GM12801 (cell line): Measurements from ENCODE around the gene TDRD7.

Experiments
- CTCF ChIP-seq: IDR thresholded peaks from one replicate; pipeline ENCODE4 v1.5.1; 2011; ENCODE audit warnings: control low read depth; ENCODE audit not compliant: insufficient read length; ENCODE audit errors: extremely low read depth

Gene TDRD7

GRCh38 chr9:97511655-97512427, 99.9 kb downstream of the TDRD7 start:
- no peak for TF ChIP-seq CTCF

DNA sequence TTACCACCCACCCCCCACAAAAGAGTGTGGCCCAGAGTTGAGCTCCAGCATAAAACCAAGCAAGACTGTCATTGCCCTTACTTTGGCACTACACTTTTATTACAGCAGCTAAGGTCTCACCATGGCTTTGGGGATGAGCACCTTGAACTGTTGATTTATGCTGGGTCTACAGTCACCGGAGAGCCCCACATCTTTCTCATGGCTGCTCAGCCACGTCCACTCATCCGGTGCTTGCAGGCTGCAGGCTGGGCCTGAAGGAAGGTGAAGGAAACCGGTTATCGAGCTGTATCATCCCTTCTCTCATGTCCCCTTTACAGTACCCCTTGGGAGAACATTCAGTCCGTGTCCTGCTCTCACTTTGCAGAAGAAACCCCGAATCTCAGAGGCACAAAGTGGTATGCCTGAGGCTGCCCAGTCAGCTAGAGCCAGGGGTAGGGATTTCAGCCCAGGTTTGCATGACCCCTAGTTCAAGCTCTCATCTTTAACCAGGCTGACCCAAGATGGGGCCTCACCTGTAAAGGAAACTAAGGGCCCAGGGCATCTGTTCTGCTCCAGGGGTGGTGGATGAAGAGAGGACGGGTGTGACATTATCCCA, 101.2 kb downstream of the TDRD7 start:
- no peak for TF ChIP-seq CTCF

DNA sequence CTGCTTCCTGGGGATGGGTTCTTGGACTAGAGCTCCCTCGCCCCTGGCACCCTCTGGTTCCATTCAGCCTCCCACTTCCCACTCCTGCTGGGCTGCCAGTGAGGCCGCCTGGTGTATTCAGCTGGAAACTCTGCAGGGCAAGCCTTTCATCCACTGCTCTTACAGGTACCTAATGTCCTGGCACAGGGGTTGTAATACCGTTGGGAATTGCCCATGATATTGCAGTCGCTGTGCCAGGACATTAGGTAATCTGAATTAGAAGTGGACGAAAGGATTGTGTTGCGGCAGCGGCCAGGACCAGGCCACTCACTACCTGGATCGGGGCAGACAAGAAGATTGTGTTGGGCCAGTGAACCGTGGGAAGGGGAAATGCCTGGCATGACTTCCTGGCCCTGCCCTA, 102.6 kb downstream of the TDRD7 start:
- no peak for TF ChIP-seq CTCF

DNA sequence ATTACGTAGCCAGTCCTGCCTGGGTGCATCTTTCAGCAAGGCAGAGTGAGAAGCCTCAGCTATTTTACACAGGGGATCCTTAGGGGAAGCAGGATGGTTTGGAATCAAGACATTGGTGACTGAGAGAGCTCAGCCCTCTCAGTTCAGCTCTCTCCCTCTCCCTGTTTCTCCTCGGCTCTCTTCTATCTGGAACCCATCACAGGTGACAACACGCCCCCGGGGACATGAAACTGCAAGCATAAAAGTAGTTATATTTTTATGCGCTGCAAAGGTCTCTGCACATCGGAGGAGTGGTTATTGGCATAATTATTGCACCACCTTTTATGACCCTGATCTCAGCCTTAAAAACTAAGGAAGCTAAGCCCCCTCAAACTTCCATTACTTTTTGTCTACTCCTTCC, 103.8 kb downstream of the TDRD7 start:
- no peak for TF ChIP-seq CTCF

- TF ChIP-seq CTCF: no peak
Observed at GRCh38 chr9:97516111-97516510, 104.2 kb downstream of the TDRD7 start.

- no peak for TF ChIP-seq CTCF
Observed at GRCh38 chr9:97517331-97518089, 105.6 kb downstream of the TDRD7 start.

GRCh38 chr9:97518166-97518908, 106.4 kb downstream of the TDRD7 start:
- TF ChIP-seq CTCF: no peak
